ENCODE measurements around the gene USP40. TPM values are rescaled to one million over a fixed set of nuclear protein-coding genes. Genes with fewer than 3 reads are reported as not detected.

Gene USP40
- total RNA-seq, 1 donor from 2014 or later: 49.8 TPM

GRCh38 chr2:233444501-233444900 is 122.1 kb downstream of the USP40 start:
- no peak for DNase-seq (ENCODE audit: low read depth)
- Histone ChIP-seq H3K36me3 (ENCODE audit: control insufficient read depth, insufficient read depth, low read length) (peaks cover 2% of the 10 kb centered on the region), H3K27me3 (ENCODE audit: control insufficient read depth, insufficient read depth, low read length) (no peaks in the 10 kb centered on the region), H3K4me3 (ENCODE audit: low read depth, low read length) (no peak overlapping the region)
- TF ChIP-seq, protein P1, sequence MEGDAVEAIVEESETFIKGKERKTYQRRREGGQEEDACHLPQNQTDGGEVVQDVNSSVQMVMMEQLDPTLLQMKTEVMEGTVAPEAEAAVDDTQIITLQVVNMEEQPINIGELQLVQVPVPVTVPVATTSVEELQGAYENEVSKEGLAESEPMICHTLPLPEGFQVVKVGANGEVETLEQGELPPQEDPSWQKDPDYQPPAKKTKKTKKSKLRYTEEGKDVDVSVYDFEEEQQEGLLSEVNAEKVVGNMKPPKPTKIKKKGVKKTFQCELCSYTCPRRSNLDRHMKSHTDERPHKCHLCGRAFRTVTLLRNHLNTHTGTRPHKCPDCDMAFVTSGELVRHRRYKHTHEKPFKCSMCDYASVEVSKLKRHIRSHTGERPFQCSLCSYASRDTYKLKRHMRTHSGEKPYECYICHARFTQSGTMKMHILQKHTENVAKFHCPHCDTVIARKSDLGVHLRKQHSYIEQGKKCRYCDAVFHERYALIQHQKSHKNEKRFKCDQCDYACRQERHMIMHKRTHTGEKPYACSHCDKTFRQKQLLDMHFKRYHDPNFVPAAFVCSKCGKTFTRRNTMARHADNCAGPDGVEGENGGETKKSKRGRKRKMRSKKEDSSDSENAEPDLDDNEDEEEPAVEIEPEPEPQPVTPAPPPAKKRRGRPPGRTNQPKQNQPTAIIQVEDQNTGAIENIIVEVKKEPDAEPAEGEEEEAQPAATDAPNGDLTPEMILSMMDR (IDR thresholded peaks at IDR 0.05; ENCODE audit: insufficient read depth, low read length, poor library complexity, severe bottlenecking): no peak

- Histone ChIP-seq H3K4me3 (ENCODE audit: low read depth, low read length) (no peak overlapping the region), H3K27me3 (ENCODE audit: control insufficient read depth, insufficient read depth, low read length) (no peaks in the 10 kb centered on the region), H3K36me3 (ENCODE audit: control insufficient read depth, insufficient read depth, low read length) (no peaks in the 10 kb centered on the region)
- TF ChIP-seq, protein P1 (IDR thresholded peaks at IDR 0.05; ENCODE audit: insufficient read depth, low read length, poor library complexity, severe bottlenecking): peak; percentile 85
- peak; percentile 38 for DNase-seq (ENCODE audit: low read depth)
These were observed 122.9 kb downstream of the USP40 start for GRCh38 chr2:233443511-233444183.

GRCh38 chr2:233442028-233442310 is 124.6 kb downstream of the USP40 start:
- Histone ChIP-seq H3K27me3 (ENCODE audit: control insufficient read depth, insufficient read depth, low read length) (no peaks in the 10 kb centered on the region), H3K4me3 (ENCODE audit: low read depth, low read length) (no peak overlapping the region), H3K36me3 (ENCODE audit: control insufficient read depth, insufficient read depth, low read length) (no peaks in the 10 kb centered on the region)
- TF ChIP-seq, protein P1 (IDR thresholded peaks at IDR 0.05; ENCODE audit: insufficient read depth, low read length, poor library complexity, severe bottlenecking): no peak
- DNase-seq (ENCODE audit: low read depth): no peak

DNA sequence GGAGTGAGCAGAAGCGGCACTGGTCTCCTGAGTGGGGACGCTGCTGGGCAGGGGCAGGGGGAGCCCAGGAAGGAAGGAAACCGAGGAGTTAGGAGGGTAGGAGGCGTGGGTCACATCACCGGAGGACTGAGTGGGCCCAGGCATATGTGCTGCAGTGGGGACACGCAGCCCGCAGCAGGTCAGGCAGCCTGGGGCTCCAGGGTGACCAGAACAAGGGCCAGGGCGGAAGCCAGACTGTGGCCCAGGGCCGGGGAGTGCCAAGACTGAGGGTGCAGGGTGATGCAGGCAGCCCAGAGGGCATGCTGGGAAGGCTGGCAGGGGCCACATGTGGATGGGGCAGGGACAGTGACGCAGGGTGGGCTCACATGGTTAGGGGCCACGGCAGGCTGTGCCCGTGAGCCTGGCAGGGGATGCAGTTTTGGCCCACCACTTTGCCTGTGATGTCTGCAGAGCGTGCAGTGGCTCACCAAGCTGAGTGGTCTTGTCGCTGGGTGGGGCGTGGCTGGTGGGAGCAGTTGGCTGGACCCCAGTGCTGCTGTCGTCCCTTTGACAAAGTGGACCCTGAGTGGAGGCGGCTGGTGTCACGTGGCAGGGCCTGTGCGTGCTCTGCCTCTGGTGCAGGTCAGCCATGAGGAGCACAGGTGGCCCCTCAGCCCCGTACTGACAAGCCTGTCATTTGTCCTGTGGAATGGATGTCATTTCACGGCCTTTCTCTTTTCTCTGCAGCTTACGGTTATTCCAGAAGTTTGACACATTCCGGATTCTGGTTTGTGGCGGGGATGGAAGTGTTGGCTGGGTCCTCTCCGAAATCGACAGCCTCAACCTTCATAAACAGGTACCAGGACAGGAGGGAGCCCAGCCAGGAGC is 125.2 kb downstream of the USP40 start:
- TF ChIP-seq, protein P1 (IDR thresholded peaks at IDR 0.05; ENCODE audit: insufficient read depth, low read length, poor library complexity, severe bottlenecking): no peak
- no peaks in the 10 kb centered on the region for H3K27me3 ChIP-seq (ENCODE audit: control insufficient read depth, insufficient read depth, low read length)

GRCh38 chr2:233440714-233441113 is 125.9 kb downstream of the USP40 start:
- H3K36me3 ChIP-seq (ENCODE audit: control insufficient read depth, insufficient read depth, low read length): no peaks in the 10 kb centered on the region
- H3K4me3 ChIP-seq (ENCODE audit: low read depth, low read length): no peak overlapping the region
- no peaks in the 10 kb centered on the region for H3K27me3 ChIP-seq (ENCODE audit: control insufficient read depth, insufficient read depth, low read length)
- DNase-seq (ENCODE audit: low read depth): no peak
- TF ChIP-seq, protein P1 (IDR thresholded peaks at IDR 0.05; ENCODE audit: insufficient read depth, low read length, poor library complexity, severe bottlenecking): no peak

More for the DNA sequence above, 125.2 kb downstream of the USP40 start:
- no peak for DNase-seq (ENCODE audit: low read depth)
- Histone ChIP-seq H3K4me3 (ENCODE audit: low read depth, low read length) (no peak overlapping the region), H3K36me3 (ENCODE audit: control insufficient read depth, insufficient read depth, low read length) (no peaks in the 10 kb centered on the region)

Measured in kidney epithelial cell (primary cell).